Erythroblast (primary cell): Measurements from ENCODE around the gene SPSB1.

ENCODE experiments used
- DNase-seq, 2 experiments: peaks; one replicate each; lab custom pipeline; 2025; lab: John Stamatoyannopoulos, UW
- GATA1 ChIP-seq: IDR thresholded peaks from 2 replicates; pipeline ENCODE4 v1.6.1; 2011; ENCODE audit warnings: low read depth, mild to moderate bottlenecking, control low read depth, low read length, moderate library complexity
- POLR2A ChIP-seq: IDR thresholded peaks from 2 replicates; pipeline ENCODE4 v1.6.1; 2011; ENCODE audit warnings: mild to moderate bottlenecking, low read length

SPSB1 gene

GRCh38 chr1:9397047-9397446 is 104.4 kb downstream of the SPSB1 start:
- no peak for TF ChIP-seq GATA1
- no peak for TF ChIP-seq POLR2A
- no peak for DNase-seq

- TF ChIP-seq GATA1 (no peak), POLR2A (no peak)
- DNase-seq, result no peak
Measured at GRCh38 chr1:9397997-9398526, 105.4 kb downstream of the SPSB1 start.

DNA sequence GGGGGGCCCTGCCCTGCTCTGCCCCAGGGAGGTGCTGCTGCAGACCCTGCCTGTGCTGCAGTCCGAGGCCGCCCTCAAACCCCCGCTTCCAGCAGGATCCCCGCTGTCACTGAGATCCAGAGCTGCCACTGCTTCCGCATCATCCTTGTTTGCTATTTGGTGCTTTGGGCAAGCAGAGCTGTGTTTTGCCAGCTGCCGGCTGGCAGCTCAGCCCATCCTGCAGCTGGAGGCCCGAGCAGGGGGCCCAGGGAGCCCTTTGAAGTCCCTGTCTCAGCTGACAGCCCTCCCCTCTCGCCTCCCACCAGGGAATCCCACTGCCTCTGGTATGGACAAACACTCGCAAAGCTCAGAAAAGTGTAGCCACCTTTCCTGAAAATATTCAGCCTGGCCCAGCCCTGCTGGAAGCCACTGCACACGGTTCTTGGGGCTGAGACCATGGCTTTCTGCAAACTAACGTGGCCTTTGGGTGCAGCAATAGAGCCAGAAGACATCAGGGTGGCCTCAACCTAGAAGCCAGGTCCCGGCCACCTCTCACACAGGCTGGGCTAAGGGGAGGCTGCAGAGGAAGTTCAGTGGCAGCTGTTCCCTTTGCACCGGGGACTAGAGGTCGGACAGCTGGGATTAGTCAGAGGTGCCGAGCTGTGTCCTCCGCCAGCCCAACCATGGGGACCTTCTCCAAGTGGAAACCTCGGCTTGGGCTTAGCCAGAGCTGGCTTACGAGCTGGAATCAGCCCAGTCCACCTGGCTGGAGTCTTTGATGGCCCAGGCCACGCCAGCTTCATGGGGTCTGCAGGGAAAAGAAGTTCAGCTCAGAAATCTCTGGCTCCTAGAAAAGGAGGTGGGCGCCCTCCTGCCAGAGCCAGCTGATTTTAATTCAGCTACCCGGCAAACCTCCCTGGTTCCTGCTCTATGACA is 107.1 kb downstream of the SPSB1 start:
- no peak for TF ChIP-seq GATA1
- no peak for TF ChIP-seq POLR2A
- no peak for DNase-seq

GRCh38 chr1:9400425-9401079 is 107.9 kb downstream of the SPSB1 start:
- TF ChIP-seq GATA1 (no peak), POLR2A (no peak)
- no peak for DNase-seq

DNA sequence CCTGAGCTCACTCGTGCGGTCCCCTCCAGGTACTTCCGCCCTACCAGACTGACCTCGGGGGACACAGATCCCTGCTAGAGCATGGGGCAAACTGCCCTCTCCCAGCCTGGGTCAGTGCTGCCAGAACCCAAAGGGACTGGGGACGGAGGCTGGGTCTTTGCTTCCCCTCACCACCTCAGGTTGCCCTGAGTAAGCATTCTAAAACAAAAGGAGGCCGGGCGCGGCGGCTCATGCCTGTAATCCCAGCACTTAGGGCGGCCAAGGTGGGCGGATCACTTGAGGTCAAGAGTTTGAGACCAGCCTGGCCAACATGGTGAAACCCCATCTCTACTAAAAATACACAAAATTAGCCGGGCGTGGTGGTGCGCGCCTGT is 108.4 kb downstream of the SPSB1 start:
- TF ChIP-seq POLR2A (no peak), GATA1 (no peak)
- DNase-seq, result no peak

- DNase-seq, result no peak
- TF ChIP-seq GATA1 (no peak), POLR2A (no peak)
Measured at GRCh38 chr1:9402256-9402616, 109.5 kb downstream of the SPSB1 start.

DNA sequence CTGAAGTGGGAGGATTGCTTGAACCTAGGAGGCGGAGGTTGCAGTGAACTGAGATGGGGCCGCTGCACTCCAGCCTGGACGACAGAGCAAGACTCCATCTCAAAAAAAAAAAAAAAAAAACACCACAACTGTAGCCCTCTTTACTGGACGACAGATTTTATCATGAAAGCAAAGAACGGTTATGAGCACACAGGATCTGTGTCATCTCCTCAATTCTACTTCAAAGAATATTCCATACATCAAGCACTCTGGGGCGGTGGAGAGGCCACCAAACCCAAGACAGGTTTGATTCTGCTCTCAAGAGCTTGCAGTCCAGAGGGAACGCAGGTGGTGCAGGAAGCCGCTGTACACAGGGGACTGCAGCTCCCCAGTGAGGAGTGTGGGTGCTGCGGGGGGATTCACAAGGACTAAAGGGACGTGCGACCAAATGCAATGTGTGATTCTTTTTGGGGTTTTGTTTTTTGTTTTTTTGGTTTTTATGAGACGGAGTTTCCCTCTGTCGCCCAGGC is 110.1 kb downstream of the SPSB1 start:
- TF ChIP-seq GATA1 (no peak), POLR2A (no peak)

DNA sequence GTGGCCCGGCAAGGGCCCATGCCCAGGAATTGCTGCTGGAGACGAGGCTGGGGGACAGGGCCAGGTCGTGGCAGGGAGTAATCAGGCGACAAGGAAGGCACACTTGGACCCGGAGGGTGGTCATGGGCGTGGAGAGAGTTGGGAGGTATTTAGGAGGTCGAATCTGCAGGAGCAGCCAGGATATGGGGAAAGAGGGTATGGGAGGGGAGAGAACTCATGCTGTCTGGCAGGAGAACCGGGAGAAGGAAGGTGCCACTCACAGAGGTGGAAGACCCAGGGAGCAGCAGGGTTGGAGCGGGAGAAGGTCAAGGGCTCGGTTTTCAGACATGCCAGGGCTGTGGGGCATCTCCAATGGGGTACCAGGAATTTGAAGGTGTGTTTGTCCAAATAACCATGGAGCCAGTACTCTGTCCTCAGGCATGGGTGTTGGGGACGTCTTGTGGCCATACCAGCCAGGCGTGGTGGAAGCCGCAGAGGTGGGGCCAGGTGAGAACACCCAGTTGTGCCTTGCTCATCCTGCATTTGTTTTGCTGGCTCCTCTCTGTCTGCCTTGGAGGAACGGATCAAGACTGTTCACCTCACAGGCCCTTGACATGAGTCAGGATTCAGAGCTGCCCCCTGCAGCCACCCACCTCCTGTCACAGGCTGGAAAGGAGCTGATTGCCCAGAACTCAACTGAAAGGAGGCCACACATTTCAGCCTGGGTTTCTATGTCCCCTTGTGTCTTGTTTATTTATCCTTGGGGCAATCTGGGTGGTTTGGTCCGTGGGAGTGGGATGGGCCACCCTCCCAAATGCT is 111.6 kb downstream of the SPSB1 start:
- TF ChIP-seq POLR2A, result no peak
- no peak for TF ChIP-seq GATA1
- no peak for DNase-seq

More for the DNA sequence above, 110.1 kb downstream of the SPSB1 start:
- no peak for DNase-seq

DNA sequence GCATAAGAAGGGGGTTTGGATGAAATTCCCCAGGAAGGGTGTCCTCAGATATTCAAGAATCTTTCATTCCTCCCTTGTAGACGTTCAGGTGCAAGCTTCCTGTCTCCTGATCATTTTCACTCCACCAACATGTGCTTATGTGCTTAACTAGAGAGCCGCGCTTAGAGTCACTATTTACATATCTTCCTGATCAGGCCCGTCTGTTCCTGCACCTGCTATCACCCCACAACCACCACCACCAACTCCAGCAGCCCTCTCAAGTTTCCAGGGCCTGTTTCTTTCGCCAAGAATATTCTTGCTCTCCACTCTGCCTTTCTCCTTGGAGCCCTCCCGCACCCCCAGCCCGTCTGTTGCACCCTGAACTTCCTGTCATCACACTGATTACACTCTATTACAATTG is 113.4 kb downstream of the SPSB1 start:
- DNase-seq, result no peak
- TF ChIP-seq GATA1 (no peak), POLR2A (no peak)

GRCh38 chr1:9410737-9411297 is 118.1 kb downstream of the SPSB1 start:
- no peak for TF ChIP-seq POLR2A
- TF ChIP-seq GATA1, result no peak
- peak; percentile 68 to 90 for DNase-seq

DNA sequence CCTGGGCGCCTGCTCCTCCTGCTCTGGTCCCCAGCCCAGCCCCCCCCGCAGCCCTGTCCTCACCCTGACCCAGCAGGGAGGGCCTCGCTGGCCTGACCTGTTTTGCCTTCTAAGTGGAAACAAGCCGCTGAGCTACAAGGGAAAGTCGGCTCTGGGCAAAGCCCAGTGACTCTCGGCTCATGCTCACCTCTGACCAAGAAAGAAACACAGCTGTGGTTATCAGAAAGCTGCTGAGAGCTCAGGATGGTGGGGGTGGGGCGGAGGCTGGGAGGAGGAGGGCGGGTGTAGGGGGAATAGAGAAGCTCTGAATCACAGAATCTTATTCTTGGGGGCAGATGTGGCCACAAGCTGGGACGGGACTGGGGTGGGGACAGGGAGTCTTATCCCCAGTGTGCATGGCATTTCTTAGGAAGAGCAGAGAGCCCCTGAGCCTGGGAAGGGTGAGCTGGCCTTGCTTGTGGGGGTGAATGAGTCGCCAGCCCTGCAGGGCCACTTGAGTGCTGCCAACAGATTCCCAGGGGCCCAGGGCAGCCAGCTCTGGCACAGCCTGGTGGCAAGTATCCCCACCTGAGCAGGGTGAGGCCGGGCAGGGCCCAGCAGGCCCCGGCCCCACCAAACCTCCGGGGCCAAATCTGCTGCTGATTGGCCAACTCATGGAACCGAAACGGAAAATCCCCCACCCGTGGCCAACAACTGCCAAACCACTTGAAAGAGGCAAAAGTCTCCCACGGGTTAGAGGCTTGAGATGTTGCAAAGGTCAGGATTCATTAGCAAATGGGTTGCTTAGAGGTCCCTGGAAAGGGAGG is 120.6 kb downstream of the SPSB1 start:
- DNase-seq, result peak in 1 of 2 experiments; percentile 18
- TF ChIP-seq GATA1, result no peak
- no peak for TF ChIP-seq POLR2A

DNA sequence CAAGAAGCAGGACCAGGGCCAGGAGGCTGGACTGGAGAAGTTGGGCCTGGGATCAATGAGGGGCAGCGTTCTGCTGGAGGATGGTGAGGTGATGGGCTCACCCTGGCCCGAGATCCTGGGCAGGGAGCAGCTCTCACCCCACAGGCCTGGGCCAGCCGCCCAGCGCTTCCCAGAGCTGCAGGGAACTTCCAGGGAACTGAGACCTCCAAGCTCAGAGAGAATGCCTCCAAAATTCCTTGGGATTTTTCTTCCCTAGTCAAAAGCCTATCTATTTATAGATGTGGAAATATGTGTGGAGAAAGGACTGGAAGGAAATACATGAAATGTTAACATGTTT is 121.2 kb downstream of the SPSB1 start:
- no peak for TF ChIP-seq POLR2A
- DNase-seq, result no peak

DNA sequence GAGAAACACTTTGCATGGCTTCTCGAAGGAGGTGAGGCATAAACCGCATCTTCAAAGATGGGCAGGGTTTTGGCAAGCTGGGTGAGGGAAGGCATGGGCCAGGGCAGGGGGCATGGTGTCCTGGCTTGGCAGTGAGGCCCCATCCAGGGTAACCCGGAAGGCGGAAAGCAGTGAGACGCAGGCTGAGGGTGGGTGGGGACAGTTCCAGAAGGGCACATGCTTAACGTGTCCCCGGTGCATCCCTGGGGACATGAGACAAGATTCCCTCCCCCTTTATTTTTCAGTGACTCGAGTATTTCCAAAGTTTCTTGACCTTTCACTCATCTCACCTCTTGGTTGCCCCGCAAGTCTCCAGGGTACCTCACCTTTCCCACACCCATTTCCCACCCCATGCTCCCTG is 123.8 kb downstream of the SPSB1 start:
- TF ChIP-seq GATA1 (no peak), POLR2A (no peak)
- DNase-seq, result no peak
